SK-N-MC (cell line): ENCODE measurements around the gene RAP1GAP2.
"Not testable (repeated sequence)": the region's sequence is repeated elsewhere in the genome, so short reads cannot be mapped to it uniquely, and the experiment has no call there.

ENCODE experiments used
- DNase-seq: peaks from one replicate; pipeline ENCODE4 v3.0.0-alpha.2; 2011; ENCODE audit warnings: low read depth, low spot score
- H3K27ac ChIP-seq: fragments of 200-600 bp; sonication (generic); 2 replicates; pipeline ENCODE4 v1.5.1; 2016; ENCODE audit warnings: mixed run types
- H3K36me3 ChIP-seq: fragments of 200-600 bp; sonication (generic); 2 replicates; pipeline ENCODE4 v1.6.1; 2017; ENCODE audit warnings: antibody characterized with exemption, low read length, mixed read lengths; ENCODE audit not compliant: insufficient read depth
- H3K4me3 ChIP-seq: fragments of 200-600 bp; sonication (generic); 2 replicates; pipeline ENCODE4 v1.5.1; 2016
- H3K9ac ChIP-seq: fragments of 200-600 bp; sonication (generic); 2 replicates; pipeline ENCODE4 v1.8.0; 2017; ENCODE audit warnings: mixed run types, mixed read lengths; ENCODE audit not compliant: insufficient read length
- H3K9me3 ChIP-seq: fragments of 200-600 bp; sonication (generic); 2 replicates; pipeline ENCODE4 v1.6.1; 2017; ENCODE audit warnings: low read depth, mild to moderate bottlenecking, antibody characterized with exemption, low read length, moderate library complexity, mixed read lengths
- EZH2 ChIP-seq: fragments of 200-600 bp; sonication (generic); IDR thresholded peaks from one replicate; pipeline ENCODE4 v1.6.1; 2017; ENCODE audit warnings: antibody characterized with exemption
- FOXP2 ChIP-seq: optimal IDR thresholded peaks from 2 replicates; pipeline ENCODE3; 2011; ENCODE audit warnings: mild to moderate bottlenecking, moderate library complexity; ENCODE audit not compliant: insufficient read depth; ENCODE audit errors: extremely low read length, control extremely low read depth
- POLR2AphosphoS5 ChIP-seq: IDR thresholded peaks from 2 replicates; pipeline ENCODE4 v1.6.1; 2012; ENCODE audit warnings: mild to moderate bottlenecking, low read depth, low read length, borderline replicate concordance

Gene RAP1GAP2

DNA sequence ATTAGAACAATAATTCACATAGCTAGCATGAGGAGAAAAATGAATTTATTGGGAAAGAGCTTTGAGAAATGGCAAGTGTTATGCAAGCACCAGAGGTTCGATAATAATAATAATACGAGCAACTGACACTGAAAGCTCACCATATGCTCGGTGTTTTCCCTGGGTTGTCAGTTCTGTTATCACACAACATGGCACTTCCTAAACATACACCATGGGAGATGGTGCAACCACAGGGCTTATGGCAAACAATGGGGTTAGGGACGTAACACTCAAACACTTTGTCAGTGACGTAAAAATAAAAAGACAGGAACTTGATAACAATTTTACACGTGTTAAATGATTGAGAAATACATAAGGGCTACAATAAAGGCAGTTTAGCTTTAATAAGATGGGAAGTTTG lies 243.5 kb downstream of the RAP1GAP2 start:
- Histone ChIP-seq H3K4me3 (no peak overlapping the region), H3K9me3 (no peaks in the 10 kb centered on the region), H3K27ac (no peak overlapping the region), H3K36me3 (no peaks in the 10 kb centered on the region), H3K9ac (no peak overlapping the region)
- DNase-seq, result no peak
- no peak for TF ChIP-seq EZH2
- no peak for TF ChIP-seq POLR2AphosphoS5
- no peak for TF ChIP-seq FOXP2

DNA sequence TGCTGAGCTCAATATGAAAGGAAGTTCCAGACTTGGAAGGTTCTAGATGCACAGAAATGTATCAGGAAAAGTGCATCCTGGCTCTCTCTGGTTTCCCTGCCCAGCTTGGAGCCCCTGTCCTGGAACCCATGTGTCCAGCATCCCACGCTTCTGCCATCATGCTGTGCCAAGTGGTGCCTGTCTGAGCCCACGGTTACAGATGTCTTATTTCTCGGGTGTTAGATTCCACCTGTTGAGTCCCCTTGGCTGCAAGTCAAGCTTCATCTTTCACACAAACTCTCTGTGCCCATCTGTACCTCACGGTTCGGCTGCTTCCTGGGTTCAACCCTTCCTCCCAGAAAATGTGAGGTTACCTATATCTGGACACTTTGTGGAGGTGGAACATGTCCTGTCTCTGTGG lies 244.6 kb downstream of the RAP1GAP2 start:
- no peak for DNase-seq
- Histone ChIP-seq H3K4me3 (no peak overlapping the region), H3K27ac (no peak overlapping the region), H3K36me3 (no peaks in the 10 kb centered on the region), H3K9me3 (no peaks in the 10 kb centered on the region), H3K9ac (no peak overlapping the region)
- no peak for TF ChIP-seq POLR2AphosphoS5
- no peak for TF ChIP-seq FOXP2
- TF ChIP-seq EZH2, result no peak

DNA sequence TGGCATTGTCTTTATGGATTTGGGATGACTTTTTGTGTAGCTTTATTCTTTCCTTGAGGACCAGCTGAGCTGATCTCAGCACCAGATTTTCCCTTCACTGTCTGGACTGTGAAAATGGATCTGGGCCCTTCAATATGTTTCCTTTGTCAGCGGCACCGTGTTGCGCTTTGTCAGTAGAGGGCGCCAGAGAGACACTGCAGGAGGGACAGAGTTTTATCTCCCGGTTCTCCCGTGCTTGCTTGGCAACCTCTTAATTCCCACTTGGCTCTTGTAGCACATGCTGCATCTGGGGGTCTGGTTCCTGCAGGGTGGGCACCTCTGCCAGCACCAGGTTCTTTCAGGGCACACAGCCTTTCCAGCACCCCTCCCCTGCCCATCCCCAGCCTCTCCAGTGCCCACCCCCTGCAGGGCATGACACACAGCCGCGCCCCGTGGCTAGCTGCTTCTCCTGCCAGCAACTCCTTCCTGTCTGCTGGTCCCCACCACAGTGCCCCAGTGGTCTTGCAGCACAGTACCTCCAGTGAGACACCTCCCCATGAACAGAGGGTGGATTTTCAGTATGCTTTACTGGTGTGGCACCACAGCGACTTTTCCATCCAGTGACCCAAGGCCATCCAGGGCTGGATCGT lies 247.6 kb downstream of the RAP1GAP2 start:
- TF ChIP-seq EZH2 (no peak), FOXP2 (no peak), POLR2AphosphoS5 (no peak)
- Histone ChIP-seq H3K9ac (no peak overlapping the region), H3K9me3 (no peaks in the 10 kb centered on the region), H3K36me3 (no peaks in the 10 kb centered on the region), H3K4me3 (no peak overlapping the region), H3K27ac (no peak overlapping the region)
- DNase-seq, result no peak

DNA sequence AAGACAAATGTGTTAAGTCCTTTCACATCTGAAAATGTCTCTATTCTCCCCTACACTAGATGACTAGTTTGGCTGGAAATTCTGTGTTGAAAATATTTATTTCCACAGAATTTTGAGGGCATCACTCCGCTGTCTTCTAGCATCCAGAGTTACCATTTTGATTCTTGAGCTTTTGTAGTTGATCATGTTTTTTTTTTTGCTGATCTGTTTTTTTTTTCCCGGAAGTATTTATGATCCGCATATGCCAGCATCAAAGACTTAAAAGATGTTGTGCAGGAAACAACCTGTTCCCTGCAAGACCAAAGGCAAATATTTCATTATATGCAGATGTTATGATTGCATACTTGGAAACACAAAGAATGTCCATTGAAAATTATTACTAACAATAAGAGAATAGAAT lies 250.5 kb downstream of the RAP1GAP2 start:
- Histone ChIP-seq H3K36me3 (no peaks in the 10 kb centered on the region), H3K9ac (no peak overlapping the region), H3K27ac (no peak overlapping the region), H3K9me3 (no peaks in the 10 kb centered on the region), H3K4me3 (no peak overlapping the region)
- no peak for DNase-seq
- TF ChIP-seq POLR2AphosphoS5 (no peak), FOXP2 (no peak), EZH2 (no peak)

DNA sequence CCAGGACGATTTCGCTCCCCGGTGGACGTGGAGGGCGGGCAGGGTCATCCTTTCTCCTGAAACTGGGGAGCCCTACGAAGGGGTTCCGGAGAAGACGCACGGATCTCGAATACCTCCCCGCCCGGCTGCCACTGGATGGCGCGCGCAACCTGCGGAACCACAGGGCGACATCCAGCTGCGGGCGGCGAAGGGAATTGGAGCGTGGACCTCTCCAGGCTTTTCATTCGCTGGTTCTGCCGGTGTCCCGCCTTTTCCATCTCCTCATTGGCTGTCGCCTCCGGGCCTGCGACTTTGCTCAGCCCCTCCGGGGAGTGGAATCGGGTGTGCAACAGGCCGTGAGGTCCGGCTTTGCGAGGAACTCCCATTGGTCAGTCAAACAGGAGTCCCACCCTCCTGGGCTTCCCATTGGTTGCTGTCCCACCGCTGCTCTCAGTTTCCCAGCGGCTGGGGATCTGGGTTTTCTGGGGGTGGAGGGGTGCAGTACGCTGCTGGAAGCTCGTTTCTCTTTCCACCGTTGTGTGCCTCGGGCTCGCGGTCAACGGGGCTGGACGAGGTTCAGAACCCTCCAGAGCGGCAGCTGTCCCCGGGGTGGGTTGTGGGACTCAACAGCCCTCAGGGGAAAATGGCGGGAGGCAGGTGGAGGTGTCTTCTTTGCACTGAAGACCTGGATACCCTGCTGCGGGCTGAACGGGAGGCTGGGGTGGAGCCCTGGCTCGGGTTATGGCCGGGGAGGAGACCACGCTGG lies 252.7 kb downstream of the RAP1GAP2 start:
- no peak overlapping the region for H3K27ac ChIP-seq
- TF ChIP-seq POLR2AphosphoS5 (no peak), EZH2 (no peak), FOXP2 (no peak)

DNA sequence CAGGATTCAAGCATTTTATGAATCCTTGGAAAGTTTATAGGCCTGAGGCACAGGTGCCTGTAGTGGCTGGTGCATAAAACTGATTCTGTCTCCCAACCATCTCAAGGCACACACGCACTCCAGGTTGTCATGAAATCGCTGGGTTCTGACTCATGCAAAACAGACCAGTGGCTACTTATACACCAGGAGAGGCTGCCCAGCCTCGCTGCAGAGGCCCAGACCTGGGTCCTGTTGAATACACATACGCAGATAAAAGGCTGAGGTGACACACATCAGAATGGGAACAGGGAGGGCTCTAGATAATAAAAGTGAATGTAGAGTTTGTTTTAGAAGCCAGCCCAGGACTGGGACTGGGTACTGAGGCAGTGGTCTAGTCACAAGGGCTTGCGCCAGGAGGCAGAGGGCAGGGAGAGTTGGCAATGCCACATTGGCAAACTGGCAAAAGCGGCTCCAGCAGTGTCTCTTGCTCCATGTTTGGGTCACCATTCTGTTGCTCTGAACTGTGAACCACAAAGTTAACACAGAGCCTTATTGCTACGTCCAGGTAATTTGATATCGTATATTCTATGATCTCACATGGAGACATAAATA lies 253.6 kb downstream of the RAP1GAP2 start:
- no peak for TF ChIP-seq EZH2
- TF ChIP-seq POLR2AphosphoS5, result no peak
- TF ChIP-seq FOXP2, result no peak
- Histone ChIP-seq H3K4me3 (no peak overlapping the region), H3K9me3 (no peaks in the 10 kb centered on the region), H3K27ac (no peak overlapping the region), H3K36me3 (no peaks in the 10 kb centered on the region), H3K9ac (no peak overlapping the region)
- DNase-seq, result no peak

More for the DNA sequence above, 252.7 kb downstream of the RAP1GAP2 start:
- peak overlapping the region; percentile 76 for H3K4me3 ChIP-seq
- H3K9ac ChIP-seq, result no peak overlapping the region
- H3K36me3 ChIP-seq, result no peaks in the 10 kb centered on the region
- DNase-seq, result peak; percentile 14
- H3K9me3 ChIP-seq, result no peaks in the 10 kb centered on the region

DNA sequence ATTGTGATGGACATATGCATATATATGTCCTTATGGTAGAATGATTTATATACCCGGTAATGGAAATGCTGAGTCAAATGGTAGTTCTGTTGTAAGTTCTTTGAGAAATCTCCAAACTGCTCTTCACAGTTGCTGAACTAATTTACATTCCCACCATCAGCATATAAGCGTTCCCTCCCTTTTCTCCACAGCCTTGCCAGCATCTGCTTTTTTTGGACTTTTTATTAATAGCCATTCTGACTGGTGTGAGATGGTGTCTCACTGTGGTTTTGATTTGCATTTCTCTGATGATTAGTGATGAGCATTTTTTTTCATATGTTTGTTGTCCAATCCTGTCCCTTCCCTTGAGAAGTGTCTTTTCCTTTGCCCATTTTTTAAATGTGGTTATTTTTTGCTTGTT lies 258.6 kb downstream of the RAP1GAP2 start:
- not testable (repeated sequence) for H3K9ac ChIP-seq, DNase-seq, H3K4me3 ChIP-seq, H3K9me3 ChIP-seq, H3K27ac ChIP-seq, H3K36me3 ChIP-seq

DNA sequence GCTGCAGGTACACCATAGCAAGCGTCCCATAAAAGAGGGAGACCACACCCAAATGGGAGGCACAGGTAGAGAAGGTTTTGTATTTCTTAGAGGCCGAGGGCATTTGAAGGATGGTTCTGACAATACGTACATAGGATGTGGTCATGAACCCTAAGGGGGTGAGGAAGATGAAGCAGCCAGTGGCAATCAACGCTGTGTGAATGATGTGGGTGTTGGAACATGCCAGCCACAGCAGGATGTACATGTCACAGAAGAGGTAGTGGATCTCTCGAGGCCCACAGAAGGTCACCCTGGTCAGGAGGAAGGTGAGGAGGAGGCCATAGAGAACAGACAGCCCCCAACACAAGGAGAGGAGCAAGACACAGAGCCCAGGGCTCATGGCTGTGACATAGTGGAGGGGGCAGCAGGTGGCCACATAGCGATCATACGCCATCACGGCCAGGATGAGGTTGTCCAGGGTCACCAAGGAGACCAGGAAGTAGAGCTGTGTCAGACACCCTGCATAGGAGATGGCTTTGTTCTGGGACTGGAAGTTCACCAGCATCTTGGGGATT lies 266.7 kb downstream of the RAP1GAP2 start:
- not testable (repeated sequence) for H3K4me3 ChIP-seq, DNase-seq, H3K9ac ChIP-seq, H3K9me3 ChIP-seq, H3K36me3 ChIP-seq, H3K27ac ChIP-seq

DNA sequence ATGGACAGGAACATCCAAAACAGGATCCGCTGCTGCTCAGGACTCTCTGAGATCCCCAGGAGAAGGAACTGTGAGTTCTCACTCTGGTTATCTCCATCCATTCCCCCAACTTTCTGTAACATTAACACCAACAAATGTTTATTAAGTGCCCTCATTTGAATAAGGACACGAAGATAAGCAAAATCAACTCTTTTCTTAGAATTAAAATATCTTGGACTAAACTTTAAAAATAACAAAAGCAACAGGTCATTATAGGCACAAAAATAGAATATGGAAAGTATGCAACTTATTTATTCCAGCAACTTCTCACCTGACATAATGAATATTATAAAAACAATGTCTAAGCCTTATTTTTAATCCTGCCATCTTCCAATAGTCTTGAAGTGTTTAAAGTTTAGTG lies 267.3 kb downstream of the RAP1GAP2 start, which contains the start of gene OR1D5:
OR1D5 (minus strand) TSS at position 101 of the 400 bp plus-strand sequence; CDS start at position 101, 0 bp downstream.
- DNase-seq, H3K9ac ChIP-seq, H3K4me3 ChIP-seq, H3K9me3 ChIP-seq, H3K27ac ChIP-seq, H3K36me3 ChIP-seq: not testable (repeated sequence)

DNA sequence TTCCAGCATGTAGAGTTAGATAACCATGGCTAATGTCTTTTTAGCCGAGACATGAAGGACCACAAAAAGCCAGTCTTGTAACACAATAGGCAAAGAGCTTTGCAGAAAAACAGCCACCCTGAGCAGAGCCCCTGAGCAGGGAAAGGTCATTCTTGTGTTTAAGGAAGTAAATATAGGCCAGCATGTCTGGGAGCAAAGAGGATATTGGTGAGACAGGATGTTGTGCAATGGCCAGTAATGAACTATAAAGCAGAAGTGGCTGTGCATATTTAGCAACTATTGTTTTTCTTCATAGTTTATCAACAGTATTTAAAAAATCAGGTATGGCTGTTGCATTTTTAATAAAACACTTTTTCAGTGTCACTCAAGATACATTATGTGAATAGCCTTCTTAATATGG lies 269.0 kb downstream of the RAP1GAP2 start:
- not testable (repeated sequence) for H3K27ac ChIP-seq, H3K4me3 ChIP-seq, DNase-seq, H3K9me3 ChIP-seq, H3K9ac ChIP-seq, H3K36me3 ChIP-seq

DNA sequence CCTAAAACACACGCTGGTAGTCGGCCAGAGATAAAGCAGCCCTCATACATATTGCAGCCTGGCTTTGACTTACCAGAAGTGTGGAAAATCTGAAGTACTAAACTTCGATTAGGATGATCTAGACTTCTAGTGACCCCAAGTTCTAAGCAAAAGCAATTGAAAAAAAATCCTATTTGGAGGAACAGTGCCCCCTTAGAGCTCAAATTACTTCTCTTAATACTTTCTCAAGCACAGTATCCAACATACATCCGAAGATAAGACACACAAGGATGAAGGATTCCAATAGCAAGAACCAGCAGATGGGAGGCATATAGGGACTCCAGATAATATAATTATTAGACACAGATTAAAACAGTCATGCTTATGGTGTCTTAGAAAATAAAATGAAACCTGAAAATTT lies 277.6 kb downstream of the RAP1GAP2 start:
- H3K36me3 ChIP-seq, DNase-seq, H3K9me3 ChIP-seq, H3K9ac ChIP-seq, H3K27ac ChIP-seq, H3K4me3 ChIP-seq: not testable (repeated sequence)
